Peyer's patch (tissue), 4 donors: ENCODE data around the gene RGL2.

Source experiments
- CTCF ChIP-seq, 6 experiments: fragments of 450-650 bp in 4 of 6; fragments of 200-600 bp in 2 of 6; sonication (generic) in 1 of 6; IDR thresholded peaks; one replicate each; pipeline ENCODE4 v1.5.1; 2017 to 2019; ENCODE audit warnings: antibody characterized with exemption in 6 of 6, mild to moderate bottlenecking in 3 of 6, moderate library complexity in 1 of 6
- POLR2A ChIP-seq, 2 donors: fragments of 450-650 bp; IDR thresholded peaks; one replicate each; pipeline ENCODE4 v1.5.1; 2017; ENCODE audit warnings: antibody characterized with exemption in 2 of 2, mild to moderate bottlenecking in 2 of 2, moderate library complexity in 2 of 2

- TF ChIP-seq CTCF (IDR thresholded peaks at IDR 0.05) = peak in 4 of 6 experiments; percentile 9 to 27 (median 24)
- peak; percentile 57 to 65 for TF ChIP-seq POLR2A (IDR thresholded peaks at IDR 0.05)
These were observed 49.6 kb downstream of the RGL2 start for GRCh38 chr6:33248932-33249731.
